Measurements from ENCODE around the gene HABP4. TPM values are rescaled to one million over a fixed set of nuclear protein-coding genes. Genes with fewer than 3 reads are reported as not detected.
A peak's percentile ranks its signal among the peaks of the same experiment; 100 is the strongest.

Gene HABP4
- total RNA-seq, 1 experiment from 2014 or later: 9.8 TPM

DNA sequence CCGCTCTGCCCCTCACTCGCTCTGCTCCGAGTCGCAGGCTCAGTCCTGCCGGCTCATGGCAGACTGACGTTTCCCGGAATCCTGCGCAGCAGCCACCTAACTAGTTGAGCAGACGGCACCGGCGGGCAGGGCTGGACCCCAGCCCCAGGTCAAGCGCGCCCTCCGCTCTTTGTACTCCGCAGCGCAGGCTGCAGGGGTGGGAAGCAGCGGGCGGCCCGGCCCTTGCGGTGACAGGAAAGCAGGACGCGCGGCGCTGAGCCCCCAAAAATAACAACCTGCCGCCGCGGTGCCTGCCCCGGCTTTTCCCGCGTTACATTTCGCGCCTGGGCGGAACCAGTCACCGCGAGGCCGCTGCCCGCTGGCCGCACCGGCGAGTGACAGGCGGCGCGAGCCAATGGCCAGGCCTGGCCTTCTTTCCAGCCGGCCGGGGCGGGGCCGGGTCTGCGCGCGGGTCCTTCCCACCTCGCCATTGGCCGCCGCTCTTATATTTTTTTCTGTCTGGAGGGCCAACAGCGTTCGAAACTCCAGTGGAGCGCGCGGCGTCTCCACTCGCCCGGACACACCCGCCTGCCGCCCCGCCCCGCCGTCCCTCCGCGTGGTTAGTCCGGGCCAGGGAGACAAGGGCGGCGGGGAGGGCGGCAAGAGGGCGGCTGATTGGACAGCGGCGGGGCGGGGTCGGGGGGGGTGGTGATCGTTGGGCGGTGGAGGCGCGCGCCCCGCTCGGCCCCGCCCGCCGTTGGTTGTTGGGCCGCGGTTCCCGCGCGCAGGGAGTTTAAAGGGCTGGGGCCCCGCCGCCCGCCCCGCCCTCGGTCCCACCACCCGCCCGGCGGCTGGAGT is 31.7 kb upstream of the HABP4 start, which contains the start of gene ZNF367 (continued):
- TF ChIP-seq, protein P1, sequence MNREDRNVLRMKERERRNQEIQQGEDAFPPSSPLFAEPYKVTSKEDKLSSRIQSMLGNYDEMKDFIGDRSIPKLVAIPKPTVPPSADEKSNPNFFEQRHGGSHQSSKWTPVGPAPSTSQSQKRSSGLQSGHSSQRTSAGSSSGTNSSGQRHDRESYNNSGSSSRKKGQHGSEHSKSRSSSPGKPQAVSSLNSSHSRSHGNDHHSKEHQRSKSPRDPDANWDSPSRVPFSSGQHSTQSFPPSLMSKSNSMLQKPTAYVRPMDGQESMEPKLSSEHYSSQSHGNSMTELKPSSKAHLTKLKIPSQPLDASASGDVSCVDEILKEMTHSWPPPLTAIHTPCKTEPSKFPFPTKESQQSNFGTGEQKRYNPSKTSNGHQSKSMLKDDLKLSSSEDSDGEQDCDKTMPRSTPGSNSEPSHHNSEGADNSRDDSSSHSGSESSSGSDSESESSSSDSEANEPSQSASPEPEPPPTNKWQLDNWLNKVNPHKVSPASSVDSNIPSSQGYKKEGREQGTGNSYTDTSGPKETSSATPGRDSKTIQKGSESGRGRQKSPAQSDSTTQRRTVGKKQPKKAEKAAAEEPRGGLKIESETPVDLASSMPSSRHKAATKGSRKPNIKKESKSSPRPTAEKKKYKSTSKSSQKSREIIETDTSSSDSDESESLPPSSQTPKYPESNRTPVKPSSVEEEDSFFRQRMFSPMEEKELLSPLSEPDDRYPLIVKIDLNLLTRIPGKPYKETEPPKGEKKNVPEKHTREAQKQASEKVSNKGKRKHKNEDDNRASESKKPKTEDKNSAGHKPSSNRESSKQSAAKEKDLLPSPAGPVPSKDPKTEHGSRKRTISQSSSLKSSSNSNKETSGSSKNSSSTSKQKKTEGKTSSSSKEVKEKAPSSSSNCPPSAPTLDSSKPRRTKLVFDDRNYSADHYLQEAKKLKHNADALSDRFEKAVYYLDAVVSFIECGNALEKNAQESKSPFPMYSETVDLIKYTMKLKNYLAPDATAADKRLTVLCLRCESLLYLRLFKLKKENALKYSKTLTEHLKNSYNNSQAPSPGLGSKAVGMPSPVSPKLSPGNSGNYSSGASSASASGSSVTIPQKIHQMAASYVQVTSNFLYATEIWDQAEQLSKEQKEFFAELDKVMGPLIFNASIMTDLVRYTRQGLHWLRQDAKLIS (CRISPR knock-in tag; IDR thresholded peaks at IDR 0.05; ENCODE audit: borderline replicate concordance): no peak
- TF ChIP-seq TCF7 (CRISPR knock-in tag; IDR thresholded peaks at IDR 0.05; ENCODE audit: low read depth) (no peak), NR3C1 (CRISPR knock-in tag; conservative IDR thresholded peaks at IDR 0.05; ENCODE audit: low read depth) (no peak), ATF1 (CRISPR knock-in tag; IDR thresholded peaks at IDR 0.05) (0 out of 2 replicates have a peak, but pooled peaks have one; percentile 58), ETV6 (CRISPR knock-in tag; IDR thresholded peaks at IDR 0.05) (no peak; the same call in 1 of the 2 replicates), JUN (CRISPR knock-in tag; IDR thresholded peaks at IDR 0.05) (no peak), SP1 (CRISPR knock-in tag; conservative IDR thresholded peaks at IDR 0.05) (peak; percentile 68), NFATC4 (CRISPR knock-in tag; IDR thresholded peaks at IDR 0.05) (no peak), FOXP1 (CRISPR knock-in tag; IDR thresholded peaks at IDR 0.05; ENCODE audit: borderline replicate concordance) (peak; percentile 50), ZNF317 (CRISPR knock-in tag; IDR thresholded peaks at IDR 0.05; ENCODE audit: borderline replicate concordance, low read depth) (no peak), ZNF219 (CRISPR knock-in tag; IDR thresholded peaks at IDR 0.05; ENCODE audit: borderline replicate concordance) (no peak)
- TF ChIP-seq, protein P2, sequence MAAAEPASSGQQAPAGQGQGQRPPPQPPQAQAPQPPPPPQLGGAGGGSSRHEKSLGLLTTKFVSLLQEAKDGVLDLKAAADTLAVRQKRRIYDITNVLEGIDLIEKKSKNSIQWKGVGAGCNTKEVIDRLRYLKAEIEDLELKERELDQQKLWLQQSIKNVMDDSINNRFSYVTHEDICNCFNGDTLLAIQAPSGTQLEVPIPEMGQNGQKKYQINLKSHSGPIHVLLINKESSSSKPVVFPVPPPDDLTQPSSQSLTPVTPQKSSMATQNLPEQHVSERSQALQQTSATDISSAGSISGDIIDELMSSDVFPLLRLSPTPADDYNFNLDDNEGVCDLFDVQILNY (CRISPR knock-in tag; IDR thresholded peaks at IDR 0.05): peak; percentile 97
- TF ChIP-seq, protein P3, sequence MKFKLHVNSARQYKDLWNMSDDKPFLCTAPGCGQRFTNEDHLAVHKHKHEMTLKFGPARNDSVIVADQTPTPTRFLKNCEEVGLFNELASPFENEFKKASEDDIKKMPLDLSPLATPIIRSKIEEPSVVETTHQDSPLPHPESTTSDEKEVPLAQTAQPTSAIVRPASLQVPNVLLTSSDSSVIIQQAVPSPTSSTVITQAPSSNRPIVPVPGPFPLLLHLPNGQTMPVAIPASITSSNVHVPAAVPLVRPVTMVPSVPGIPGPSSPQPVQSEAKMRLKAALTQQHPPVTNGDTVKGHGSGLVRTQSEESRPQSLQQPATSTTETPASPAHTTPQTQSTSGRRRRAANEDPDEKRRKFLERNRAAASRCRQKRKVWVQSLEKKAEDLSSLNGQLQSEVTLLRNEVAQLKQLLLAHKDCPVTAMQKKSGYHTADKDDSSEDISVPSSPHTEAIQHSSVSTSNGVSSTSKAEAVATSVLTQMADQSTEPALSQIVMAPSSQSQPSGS (CRISPR knock-in tag; IDR thresholded peaks at IDR 0.05; ENCODE audit: borderline replicate concordance, low read depth): no peak
- TF ChIP-seq, protein P4, sequence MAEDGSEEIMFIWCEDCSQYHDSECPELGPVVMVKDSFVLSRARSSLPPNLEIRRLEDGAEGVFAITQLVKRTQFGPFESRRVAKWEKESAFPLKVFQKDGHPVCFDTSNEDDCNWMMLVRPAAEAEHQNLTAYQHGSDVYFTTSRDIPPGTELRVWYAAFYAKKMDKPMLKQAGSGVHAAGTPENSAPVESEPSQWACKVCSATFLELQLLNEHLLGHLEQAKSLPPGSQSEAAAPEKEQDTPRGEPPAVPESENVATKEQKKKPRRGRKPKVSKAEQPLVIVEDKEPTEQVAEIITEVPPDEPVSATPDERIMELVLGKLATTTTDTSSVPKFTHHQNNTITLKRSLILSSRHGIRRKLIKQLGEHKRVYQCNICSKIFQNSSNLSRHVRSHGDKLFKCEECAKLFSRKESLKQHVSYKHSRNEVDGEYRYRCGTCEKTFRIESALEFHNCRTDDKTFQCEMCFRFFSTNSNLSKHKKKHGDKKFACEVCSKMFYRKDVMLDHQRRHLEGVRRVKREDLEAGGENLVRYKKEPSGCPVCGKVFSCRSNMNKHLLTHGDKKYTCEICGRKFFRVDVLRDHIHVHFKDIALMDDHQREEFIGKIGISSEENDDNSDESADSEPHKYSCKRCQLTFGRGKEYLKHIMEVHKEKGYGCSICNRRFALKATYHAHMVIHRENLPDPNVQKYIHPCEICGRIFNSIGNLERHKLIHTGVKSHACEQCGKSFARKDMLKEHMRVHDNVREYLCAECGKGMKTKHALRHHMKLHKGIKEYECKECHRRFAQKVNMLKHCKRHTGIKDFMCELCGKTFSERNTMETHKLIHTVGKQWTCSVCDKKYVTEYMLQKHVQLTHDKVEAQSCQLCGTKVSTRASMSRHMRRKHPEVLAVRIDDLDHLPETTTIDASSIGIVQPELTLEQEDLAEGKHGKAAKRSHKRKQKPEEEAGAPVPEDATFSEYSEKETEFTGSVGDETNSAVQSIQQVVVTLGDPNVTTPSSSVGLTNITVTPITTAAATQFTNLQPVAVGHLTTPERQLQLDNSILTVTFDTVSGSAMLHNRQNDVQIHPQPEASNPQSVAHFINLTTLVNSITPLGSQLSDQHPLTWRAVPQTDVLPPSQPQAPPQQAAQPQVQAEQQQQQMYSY (CRISPR knock-in tag; IDR thresholded peaks at IDR 0.05): no peak
- TF ChIP-seq, protein P5, sequence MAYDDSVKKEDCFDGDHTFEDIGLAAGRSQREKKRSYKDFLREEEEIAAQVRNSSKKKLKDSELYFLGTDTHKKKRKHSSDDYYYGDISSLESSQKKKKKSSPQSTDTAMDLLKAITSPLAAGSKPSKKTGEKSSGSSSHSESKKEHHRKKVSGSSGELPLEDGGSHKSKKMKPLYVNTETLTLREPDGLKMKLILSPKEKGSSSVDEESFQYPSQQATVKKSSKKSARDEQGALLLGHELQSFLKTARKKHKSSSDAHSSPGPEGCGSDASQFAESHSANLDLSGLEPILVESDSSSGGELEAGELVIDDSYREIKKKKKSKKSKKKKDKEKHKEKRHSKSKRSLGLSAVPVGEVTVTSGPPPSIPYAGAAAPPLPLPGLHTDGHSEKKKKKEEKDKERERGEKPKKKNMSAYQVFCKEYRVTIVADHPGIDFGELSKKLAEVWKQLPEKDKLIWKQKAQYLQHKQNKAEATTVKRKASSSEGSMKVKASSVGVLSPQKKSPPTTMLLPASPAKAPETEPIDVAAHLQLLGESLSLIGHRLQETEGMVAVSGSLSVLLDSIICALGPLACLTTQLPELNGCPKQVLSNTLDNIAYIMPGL (CRISPR knock-in tag; IDR thresholded peaks at IDR 0.05): peak; percentile 42; the same call in 1 of the 2 replicates
- TF ChIP-seq, protein P6, sequence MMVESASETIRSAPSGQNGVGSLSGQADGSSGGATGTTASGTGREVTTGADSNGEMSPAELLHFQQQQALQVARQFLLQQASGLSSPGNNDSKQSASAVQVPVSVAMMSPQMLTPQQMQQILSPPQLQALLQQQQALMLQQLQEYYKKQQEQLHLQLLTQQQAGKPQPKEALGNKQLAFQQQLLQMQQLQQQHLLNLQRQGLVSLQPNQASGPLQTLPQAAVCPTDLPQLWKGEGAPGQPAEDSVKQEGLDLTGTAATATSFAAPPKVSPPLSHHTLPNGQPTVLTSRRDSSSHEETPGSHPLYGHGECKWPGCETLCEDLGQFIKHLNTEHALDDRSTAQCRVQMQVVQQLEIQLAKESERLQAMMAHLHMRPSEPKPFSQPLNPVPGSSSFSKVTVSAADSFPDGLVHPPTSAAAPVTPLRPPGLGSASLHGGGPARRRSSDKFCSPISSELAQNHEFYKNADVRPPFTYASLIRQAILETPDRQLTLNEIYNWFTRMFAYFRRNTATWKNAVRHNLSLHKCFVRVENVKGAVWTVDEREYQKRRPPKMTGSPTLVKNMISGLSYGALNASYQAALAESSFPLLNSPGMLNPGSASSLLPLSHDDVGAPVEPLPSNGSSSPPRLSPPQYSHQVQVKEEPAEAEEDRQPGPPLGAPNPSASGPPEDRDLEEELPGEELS (CRISPR knock-in tag; IDR thresholded peaks at IDR 0.05): peak; percentile 32; the same call in 1 of the 2 replicates
- TF ChIP-seq, protein P7, sequence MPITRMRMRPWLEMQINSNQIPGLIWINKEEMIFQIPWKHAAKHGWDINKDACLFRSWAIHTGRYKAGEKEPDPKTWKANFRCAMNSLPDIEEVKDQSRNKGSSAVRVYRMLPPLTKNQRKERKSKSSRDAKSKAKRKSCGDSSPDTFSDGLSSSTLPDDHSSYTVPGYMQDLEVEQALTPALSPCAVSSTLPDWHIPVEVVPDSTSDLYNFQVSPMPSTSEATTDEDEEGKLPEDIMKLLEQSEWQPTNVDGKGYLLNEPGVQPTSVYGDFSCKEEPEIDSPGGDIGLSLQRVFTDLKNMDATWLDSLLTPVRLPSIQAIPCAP (CRISPR knock-in tag; IDR thresholded peaks at IDR 0.05): no peak
- TF ChIP-seq, protein P8, sequence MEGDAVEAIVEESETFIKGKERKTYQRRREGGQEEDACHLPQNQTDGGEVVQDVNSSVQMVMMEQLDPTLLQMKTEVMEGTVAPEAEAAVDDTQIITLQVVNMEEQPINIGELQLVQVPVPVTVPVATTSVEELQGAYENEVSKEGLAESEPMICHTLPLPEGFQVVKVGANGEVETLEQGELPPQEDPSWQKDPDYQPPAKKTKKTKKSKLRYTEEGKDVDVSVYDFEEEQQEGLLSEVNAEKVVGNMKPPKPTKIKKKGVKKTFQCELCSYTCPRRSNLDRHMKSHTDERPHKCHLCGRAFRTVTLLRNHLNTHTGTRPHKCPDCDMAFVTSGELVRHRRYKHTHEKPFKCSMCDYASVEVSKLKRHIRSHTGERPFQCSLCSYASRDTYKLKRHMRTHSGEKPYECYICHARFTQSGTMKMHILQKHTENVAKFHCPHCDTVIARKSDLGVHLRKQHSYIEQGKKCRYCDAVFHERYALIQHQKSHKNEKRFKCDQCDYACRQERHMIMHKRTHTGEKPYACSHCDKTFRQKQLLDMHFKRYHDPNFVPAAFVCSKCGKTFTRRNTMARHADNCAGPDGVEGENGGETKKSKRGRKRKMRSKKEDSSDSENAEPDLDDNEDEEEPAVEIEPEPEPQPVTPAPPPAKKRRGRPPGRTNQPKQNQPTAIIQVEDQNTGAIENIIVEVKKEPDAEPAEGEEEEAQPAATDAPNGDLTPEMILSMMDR (IDR thresholded peaks at IDR 0.05): no peak
- TF ChIP-seq, protein P9, sequence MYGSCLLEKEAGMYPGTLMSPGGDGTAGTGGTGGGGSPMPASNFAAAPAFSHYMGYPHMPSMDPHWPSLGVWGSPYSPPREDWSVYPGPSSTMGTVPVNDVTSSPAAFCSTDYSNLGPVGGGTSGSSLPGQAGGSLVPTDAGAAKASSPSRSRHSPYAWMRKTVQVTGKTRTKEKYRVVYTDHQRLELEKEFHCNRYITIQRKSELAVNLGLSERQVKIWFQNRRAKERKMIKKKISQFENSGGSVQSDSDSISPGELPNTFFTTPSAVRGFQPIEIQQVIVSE (CRISPR knock-in tag; IDR thresholded peaks at IDR 0.05; ENCODE audit: borderline replicate concordance): no peak
